K562 (cell line): ENCODE measurements around the gene ENTPD8. TPM values are rescaled to one million over a fixed set of nuclear protein-coding genes. Genes with fewer than 3 reads are reported as not detected.

Experiments
- BRD4 ChIP-seq: fragments of 200-600 bp; sonication (generic); IDR thresholded peaks from 2 replicates; pipeline ENCODE4 v1.6.1; 2017; ENCODE audit warnings: inconsistent platforms
- EWSR1 ChIP-seq: fragments of 450-650 bp; IDR thresholded peaks from 2 replicates; pipeline ENCODE4 v1.6.1; 2018; ENCODE audit warnings: borderline replicate concordance, mild to moderate bottlenecking, low read depth, moderate library complexity; ENCODE audit not compliant: partially characterized antibody
- FOXK2 ChIP-seq, 2 experiments: fragments of 450-650 bp; IDR thresholded peaks in 1 of 2; conservative IDR thresholded peaks in 1 of 2; 2 replicates each; pipeline ENCODE4 v1.6.1; 2016; ENCODE audit warnings: low read depth in 2 of 2, mild to moderate bottlenecking in 1 of 2
- HDAC1 ChIP-seq, 2 experiments: fragments of 450-650 bp; IDR thresholded peaks; 2 replicates each; pipeline ENCODE4 v1.6.1; 2016 to 2017; ENCODE audit warnings: inconsistent platforms in 1 of 2, mild to moderate bottlenecking in 1 of 2, moderate library complexity in 1 of 2
- HDAC3 ChIP-seq: fragments of 450-650 bp; IDR thresholded peaks from 2 replicates; pipeline ENCODE4 v1.6.1; 2018; ENCODE audit warnings: borderline replicate concordance, mild to moderate bottlenecking, moderate library complexity; ENCODE audit not compliant: partially characterized antibody
- MTA2 ChIP-seq: fragments of 450-650 bp; IDR thresholded peaks from 2 replicates; pipeline ENCODE4 v1.6.1; 2016; ENCODE audit warnings: low read depth
- PHF20 ChIP-seq: fragments of 450-650 bp; IDR thresholded peaks from 2 replicates; pipeline ENCODE4 v1.6.1; 2018; ENCODE audit not compliant: partially characterized antibody
- RFX5 ChIP-seq: IDR thresholded peaks from 2 replicates; pipeline ENCODE4 v1.6.1; 2011; ENCODE audit warnings: low read depth, mild to moderate bottlenecking, improper control_type of control experiment, low read length
- TCF7L2 ChIP-seq: fragments of 150-350 bp; IDR thresholded peaks from 2 replicates; pipeline ENCODE4 v1.6.1; 2016; ENCODE audit warnings: low read depth, mild to moderate bottlenecking, low read length, moderate library complexity
- ZEB2 ChIP-seq: fragments of 450-650 bp; IDR thresholded peaks from 2 replicates; pipeline ENCODE4 v1.6.1; 2016
- ZFX ChIP-seq: sonication (generic); formaldehyde crosslinking; IDR thresholded peaks from 2 replicates; pipeline ENCODE4 v1.8.0; 2022; ENCODE audit warnings: mild to moderate bottlenecking, missing genetic modification reagents, moderate library complexity
- ZNF79 ChIP-seq: fragments of 250-450 bp; sonication (Bioruptor Pico); IDR thresholded peaks from 2 replicates; pipeline ENCODE4 v1.4.0; 2020; ENCODE audit warnings: low read depth, mild to moderate bottlenecking, moderate library complexity
- polyA plus RNA-seq, 8 experiments: library from polyadenylated mRNA; depleted of rRNA in 4 of 8; stranded (reverse) in 5 of 8; unstranded in 3 of 8; fragments of >200 nt; fragmentation: Nextera tagmentation in 2 of 8; fragmentation: Illumina TruSeq in 1 of 8; extraction: Ambion mirVana in 2 of 8; extraction: Trizol in 1 of 8; gene quantifications; 2 replicates each; pipeline versions ENCODE4 v1.2.1 to v1.2.3, GENCODE V29; 2011 to 2014; ENCODE audit warnings: inconsistent platforms in 1 of 8, missing spikeins in 1 of 8
- total RNA-seq, 7 experiments: library from RNA; depleted of rRNA in 6 of 7; stranded (reverse); fragments of >200 nt in 6 of 7; fragmentation: Illumina TruSeq in 2 of 7; extraction: Trizol in 2 of 7; gene quantifications; 2 replicates each; pipeline versions ENCODE4 v1.2.1 to v1.2.3, GENCODE V29; 2011 to 2021; ENCODE audit warnings: low replicate concordance in 1 of 7
- TF ChIP-seq, protein P1 (sequence below): fragments of 450-650 bp; IDR thresholded peaks from 2 replicates; pipeline ENCODE4 v1.6.1; 2016; ENCODE audit warnings: mild to moderate bottlenecking, moderate library complexity
- TF ChIP-seq, protein P2 (sequence below): fragments of 450-650 bp; IDR thresholded peaks from 2 replicates; pipeline ENCODE4 v1.6.1; 2016; ENCODE audit warnings: borderline replicate concordance

The ENTPD8 gene
- total and polyA plus RNA-seq, 9 of the 15 experiments (the other 6 are each of a cell fraction or from before 2014, with no cell fraction given): 0.06 to 0.27 (median 0.19) TPM; not detected in 5

DNA sequence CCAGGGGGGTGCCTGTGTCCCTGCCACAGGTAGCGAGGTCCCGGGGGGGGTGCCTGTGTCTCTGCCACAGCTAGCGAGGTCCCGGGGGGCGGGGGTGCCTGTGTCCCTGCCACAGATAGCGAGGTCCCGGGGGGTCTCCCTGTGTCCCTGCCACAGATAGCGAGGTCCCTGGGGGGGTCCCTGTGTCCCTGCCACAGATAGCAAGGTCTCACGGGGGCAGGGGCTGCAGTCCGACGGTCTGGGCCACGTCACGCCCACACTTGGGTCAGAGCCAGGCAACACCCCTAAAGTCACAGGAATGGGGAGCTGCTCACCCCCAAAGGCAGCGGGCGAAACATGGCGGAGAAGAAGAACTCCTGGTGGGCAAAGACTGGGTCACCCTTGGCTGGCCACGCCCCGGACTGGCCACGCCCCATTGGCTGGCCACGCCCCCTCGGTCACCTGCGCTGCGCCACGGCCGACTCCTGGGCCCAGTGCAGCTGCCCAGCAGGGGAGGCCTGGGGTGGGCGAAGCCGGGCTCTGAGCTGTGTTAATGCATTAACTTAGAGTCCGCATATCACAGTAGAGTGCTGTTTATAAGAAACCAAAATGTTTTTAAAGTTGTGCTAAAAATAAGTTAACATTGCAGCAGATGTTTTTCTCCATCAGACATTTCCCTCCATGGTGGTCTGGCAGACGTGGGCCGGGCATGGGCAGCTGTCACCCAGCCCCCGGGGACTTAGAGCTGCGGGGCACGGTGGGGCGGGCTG, 11.0 kb downstream of the ENTPD8 start (continued):
- TF ChIP-seq, protein P1, sequence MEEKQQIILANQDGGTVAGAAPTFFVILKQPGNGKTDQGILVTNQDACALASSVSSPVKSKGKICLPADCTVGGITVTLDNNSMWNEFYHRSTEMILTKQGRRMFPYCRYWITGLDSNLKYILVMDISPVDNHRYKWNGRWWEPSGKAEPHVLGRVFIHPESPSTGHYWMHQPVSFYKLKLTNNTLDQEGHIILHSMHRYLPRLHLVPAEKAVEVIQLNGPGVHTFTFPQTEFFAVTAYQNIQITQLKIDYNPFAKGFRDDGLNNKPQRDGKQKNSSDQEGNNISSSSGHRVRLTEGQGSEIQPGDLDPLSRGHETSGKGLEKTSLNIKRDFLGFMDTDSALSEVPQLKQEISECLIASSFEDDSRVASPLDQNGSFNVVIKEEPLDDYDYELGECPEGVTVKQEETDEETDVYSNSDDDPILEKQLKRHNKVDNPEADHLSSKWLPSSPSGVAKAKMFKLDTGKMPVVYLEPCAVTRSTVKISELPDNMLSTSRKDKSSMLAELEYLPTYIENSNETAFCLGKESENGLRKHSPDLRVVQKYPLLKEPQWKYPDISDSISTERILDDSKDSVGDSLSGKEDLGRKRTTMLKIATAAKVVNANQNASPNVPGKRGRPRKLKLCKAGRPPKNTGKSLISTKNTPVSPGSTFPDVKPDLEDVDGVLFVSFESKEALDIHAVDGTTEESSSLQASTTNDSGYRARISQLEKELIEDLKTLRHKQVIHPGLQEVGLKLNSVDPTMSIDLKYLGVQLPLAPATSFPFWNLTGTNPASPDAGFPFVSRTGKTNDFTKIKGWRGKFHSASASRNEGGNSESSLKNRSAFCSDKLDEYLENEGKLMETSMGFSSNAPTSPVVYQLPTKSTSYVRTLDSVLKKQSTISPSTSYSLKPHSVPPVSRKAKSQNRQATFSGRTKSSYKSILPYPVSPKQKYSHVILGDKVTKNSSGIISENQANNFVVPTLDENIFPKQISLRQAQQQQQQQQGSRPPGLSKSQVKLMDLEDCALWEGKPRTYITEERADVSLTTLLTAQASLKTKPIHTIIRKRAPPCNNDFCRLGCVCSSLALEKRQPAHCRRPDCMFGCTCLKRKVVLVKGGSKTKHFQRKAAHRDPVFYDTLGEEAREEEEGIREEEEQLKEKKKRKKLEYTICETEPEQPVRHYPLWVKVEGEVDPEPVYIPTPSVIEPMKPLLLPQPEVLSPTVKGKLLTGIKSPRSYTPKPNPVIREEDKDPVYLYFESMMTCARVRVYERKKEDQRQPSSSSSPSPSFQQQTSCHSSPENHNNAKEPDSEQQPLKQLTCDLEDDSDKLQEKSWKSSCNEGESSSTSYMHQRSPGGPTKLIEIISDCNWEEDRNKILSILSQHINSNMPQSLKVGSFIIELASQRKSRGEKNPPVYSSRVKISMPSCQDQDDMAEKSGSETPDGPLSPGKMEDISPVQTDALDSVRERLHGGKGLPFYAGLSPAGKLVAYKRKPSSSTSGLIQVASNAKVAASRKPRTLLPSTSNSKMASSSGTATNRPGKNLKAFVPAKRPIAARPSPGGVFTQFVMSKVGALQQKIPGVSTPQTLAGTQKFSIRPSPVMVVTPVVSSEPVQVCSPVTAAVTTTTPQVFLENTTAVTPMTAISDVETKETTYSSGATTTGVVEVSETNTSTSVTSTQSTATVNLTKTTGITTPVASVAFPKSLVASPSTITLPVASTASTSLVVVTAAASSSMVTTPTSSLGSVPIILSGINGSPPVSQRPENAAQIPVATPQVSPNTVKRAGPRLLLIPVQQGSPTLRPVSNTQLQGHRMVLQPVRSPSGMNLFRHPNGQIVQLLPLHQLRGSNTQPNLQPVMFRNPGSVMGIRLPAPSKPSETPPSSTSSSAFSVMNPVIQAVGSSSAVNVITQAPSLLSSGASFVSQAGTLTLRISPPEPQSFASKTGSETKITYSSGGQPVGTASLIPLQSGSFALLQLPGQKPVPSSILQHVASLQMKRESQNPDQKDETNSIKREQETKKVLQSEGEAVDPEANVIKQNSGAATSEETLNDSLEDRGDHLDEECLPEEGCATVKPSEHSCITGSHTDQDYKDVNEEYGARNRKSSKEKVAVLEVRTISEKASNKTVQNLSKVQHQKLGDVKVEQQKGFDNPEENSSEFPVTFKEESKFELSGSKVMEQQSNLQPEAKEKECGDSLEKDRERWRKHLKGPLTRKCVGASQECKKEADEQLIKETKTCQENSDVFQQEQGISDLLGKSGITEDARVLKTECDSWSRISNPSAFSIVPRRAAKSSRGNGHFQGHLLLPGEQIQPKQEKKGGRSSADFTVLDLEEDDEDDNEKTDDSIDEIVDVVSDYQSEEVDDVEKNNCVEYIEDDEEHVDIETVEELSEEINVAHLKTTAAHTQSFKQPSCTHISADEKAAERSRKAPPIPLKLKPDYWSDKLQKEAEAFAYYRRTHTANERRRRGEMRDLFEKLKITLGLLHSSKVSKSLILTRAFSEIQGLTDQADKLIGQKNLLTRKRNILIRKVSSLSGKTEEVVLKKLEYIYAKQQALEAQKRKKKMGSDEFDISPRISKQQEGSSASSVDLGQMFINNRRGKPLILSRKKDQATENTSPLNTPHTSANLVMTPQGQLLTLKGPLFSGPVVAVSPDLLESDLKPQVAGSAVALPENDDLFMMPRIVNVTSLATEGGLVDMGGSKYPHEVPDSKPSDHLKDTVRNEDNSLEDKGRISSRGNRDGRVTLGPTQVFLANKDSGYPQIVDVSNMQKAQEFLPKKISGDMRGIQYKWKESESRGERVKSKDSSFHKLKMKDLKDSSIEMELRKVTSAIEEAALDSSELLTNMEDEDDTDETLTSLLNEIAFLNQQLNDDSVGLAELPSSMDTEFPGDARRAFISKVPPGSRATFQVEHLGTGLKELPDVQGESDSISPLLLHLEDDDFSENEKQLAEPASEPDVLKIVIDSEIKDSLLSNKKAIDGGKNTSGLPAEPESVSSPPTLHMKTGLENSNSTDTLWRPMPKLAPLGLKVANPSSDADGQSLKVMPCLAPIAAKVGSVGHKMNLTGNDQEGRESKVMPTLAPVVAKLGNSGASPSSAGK: no peak
- TF ChIP-seq ZEB2 (no peak), RFX5 (no peak), FOXK2 (conservative IDR thresholded peaks at IDR 0.05 in 1 of 2, IDR thresholded peaks at IDR 0.05 in 1 of 2; ENCODE audit: low read depth in 2 of 2) (no peak), ZFX (CRISPR knock-in tag) (peak; percentile 88), MTA2 (no peak), HDAC1 (IDR thresholded peaks at IDR 0.05) (no peak), TCF7L2 (no peak), ZNF79 (CRISPR knock-in tag) (no peak), EWSR1 (no peak), BRD4 (no peak), HDAC3 (no peak), PHF20 (no peak)
- TF ChIP-seq, protein P2, sequence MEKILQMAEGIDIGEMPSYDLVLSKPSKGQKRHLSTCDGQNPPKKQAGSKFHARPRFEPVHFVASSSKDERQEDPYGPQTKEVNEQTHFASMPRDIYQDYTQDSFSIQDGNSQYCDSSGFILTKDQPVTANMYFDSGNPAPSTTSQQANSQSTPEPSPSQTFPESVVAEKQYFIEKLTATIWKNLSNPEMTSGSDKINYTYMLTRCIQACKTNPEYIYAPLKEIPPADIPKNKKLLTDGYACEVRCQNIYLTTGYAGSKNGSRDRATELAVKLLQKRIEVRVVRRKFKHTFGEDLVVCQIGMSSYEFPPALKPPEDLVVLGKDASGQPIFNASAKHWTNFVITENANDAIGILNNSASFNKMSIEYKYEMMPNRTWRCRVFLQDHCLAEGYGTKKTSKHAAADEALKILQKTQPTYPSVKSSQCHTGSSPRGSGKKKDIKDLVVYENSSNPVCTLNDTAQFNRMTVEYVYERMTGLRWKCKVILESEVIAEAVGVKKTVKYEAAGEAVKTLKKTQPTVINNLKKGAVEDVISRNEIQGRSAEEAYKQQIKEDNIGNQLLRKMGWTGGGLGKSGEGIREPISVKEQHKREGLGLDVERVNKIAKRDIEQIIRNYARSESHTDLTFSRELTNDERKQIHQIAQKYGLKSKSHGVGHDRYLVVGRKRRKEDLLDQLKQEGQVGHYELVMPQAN: no peak
